Measurements from ENCODE around the gene OR52I1.

DNA sequence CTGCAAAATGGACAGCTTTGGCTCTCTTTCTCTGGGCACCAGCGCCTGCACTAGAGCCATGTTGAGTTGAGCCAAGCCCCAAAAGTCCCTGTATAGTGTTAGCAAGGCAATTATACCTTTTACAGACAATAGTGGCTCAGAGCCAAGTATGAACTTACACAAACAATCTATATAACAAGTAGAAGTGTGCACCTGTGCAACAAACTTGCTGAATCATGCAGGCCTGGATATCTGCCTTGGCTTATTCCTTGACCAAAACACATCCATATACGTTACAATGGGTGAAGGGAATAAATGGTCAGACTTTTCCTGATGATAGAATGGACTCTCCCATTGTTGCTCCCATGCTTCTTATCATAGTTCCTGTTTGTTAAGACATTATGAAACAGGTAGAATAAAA lies 16.1 kb upstream of the OR52I1 start:
- TF ChIP-seq, protein P1, sequence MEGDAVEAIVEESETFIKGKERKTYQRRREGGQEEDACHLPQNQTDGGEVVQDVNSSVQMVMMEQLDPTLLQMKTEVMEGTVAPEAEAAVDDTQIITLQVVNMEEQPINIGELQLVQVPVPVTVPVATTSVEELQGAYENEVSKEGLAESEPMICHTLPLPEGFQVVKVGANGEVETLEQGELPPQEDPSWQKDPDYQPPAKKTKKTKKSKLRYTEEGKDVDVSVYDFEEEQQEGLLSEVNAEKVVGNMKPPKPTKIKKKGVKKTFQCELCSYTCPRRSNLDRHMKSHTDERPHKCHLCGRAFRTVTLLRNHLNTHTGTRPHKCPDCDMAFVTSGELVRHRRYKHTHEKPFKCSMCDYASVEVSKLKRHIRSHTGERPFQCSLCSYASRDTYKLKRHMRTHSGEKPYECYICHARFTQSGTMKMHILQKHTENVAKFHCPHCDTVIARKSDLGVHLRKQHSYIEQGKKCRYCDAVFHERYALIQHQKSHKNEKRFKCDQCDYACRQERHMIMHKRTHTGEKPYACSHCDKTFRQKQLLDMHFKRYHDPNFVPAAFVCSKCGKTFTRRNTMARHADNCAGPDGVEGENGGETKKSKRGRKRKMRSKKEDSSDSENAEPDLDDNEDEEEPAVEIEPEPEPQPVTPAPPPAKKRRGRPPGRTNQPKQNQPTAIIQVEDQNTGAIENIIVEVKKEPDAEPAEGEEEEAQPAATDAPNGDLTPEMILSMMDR (IDR thresholded peaks at IDR 0.05) = no peak
- no peak for TF ChIP-seq POLR2A (IDR thresholded peaks at IDR 0.05)

Data from Peyer's patch (tissue), 4 donors.